Endometrium (tissue), 2 donors: ENCODE measurements around the gene KCNQ5.

ENCODE experiments used
- FAIRE-seq: peaks from 2 replicates; lab custom pipeline; 2012; peaks lifted over from hg19 to GRCh38; lab: Jason Lieb, UNC
- donor health status: control.
- donor health status: control.

The KCNQ5 gene

DNA sequence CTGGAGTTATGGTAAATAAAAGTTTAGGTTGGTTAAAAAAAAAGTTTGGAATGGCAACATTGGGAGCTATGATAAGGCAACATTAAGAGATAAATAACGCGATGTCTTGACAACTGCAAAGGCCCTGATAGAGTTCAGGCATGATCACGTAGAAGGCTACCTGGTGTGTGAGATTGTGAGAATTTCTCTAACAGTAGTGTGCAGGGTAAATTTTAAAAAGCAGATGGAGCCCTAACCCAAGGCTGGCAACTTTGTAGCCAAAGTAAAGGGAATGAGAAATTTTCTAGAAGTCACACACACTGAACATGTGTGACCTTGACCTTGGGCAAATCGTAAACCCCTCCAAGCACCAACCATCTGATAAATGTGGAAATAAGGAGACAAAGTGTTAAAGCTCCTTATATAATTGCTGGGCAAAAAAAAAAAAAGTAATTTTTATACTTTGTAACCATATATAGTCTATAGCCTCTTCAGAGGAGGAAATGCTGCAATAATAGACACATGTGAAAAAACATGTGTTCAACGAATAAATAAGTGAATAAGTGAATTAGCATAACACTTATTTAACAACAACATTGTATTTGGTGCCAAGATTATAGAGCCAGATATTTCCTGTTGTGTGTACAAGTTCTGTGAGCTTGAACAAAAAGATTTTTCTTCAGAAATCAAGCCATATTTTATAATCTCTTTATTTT is 18.2 kb downstream of the KCNQ5 start:
- FAIRE-seq, result no peak

DNA sequence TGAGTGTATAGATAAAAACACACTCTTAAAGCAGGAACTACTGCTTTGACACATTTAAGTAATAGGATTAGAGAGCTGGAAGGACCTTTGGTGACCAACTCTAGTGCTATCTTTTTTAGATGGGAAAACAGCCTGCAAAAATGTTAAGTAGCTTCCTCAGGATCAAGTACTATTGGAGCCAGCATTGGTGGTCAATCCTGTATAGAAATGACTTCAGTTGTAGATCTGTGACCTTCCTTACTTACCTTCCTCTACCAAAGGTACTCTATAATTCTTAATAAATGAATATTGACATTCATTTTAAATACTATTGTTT is 18.7 kb downstream of the KCNQ5 start:
- no peak for FAIRE-seq

DNA sequence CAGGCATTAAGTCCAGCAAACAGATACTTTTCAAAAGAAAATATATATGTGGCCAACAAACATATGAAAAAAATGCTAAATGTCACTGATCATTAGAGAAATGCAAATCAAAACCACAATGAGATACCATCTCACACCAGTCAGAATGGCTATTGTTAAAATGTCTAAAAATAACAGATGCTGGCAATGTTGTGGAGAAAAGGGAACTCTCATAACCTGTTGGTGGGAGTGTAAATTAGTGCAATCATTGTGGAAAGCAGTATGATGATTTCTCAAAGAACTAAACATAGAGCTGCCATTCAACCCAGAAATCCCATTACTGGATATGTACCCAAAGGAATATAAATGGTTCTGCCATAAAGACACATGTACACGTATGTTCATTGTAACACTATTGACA is 20.6 kb downstream of the KCNQ5 start:
- FAIRE-seq, result no peak

DNA sequence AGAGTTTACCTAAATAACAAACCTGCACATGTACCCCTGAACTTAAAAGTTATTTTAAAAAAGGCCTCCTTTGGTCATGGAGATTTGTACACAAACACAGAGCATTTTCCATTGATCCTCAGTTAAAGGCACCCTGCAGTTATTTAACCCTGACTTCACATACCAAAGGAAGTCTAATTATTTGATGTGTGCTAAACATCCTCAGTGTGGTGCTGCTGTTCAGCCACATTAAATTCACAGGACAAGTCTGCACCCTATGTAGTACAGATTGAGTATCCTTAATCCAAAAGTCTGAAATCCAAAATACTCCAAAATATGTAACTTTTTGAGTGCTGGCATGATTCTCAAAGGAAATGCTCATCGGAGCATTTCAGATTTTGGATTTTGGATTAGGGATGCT is 21.4 kb downstream of the KCNQ5 start:
- FAIRE-seq, result no peak

DNA sequence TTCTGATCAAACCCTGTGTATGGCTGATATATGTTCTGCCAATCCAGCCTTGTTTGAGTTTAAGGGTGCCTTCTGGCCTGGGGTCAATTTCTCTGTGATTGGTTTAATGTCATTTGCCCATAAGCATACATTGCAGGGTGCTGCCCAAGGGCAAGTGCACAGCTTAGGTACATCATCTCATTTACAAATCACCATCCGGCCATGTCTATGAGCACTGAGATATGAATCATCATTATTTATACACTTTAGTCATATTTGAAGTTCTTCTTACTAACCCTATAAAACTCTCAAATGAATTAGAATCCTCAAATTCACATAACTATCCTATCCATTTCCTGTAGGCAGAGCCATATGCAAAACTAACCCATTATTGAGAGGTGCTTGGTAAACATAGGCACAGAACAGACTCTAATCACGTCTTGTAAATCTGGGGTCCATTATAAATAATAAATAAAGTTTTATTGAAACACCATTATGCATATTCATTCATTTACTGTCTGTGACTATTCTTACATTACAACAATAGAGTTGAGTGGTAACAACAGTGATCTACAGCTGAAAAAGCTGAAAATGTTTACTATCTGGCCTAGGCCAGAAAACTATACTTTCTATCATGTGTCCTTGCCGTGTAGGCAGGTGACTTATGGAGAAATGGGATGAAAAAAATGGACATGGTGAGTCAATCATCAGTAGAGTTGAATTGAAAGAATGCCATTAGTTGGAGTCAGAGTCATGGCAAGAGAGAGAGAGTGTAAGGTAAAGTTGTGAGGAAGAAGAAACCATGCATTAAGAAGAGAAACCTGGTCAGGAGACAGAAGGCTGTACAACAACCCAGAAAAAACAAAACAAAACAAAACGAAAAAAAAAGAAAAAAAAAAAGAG is 25.0 kb downstream of the KCNQ5 start:
- no peak for FAIRE-seq

DNA sequence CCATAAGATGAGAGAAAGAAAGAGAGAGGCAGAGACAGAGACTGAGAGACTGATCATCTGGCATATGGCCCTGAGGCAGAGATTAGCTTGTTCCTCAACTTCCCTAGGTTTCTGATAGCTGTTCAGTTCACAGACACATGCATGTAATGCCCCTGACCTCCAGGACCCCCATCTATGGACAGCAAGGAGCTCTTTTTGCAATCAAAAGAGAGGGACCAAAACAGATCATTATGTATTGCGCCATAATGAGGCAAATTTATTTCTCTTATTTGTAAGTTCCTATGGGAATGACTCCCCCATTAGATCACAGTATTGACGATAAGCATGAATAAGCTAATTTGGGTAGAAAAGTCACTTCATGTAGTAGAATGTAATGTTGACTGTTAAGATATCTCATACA is 25.6 kb downstream of the KCNQ5 start:
- no peak for FAIRE-seq

DNA sequence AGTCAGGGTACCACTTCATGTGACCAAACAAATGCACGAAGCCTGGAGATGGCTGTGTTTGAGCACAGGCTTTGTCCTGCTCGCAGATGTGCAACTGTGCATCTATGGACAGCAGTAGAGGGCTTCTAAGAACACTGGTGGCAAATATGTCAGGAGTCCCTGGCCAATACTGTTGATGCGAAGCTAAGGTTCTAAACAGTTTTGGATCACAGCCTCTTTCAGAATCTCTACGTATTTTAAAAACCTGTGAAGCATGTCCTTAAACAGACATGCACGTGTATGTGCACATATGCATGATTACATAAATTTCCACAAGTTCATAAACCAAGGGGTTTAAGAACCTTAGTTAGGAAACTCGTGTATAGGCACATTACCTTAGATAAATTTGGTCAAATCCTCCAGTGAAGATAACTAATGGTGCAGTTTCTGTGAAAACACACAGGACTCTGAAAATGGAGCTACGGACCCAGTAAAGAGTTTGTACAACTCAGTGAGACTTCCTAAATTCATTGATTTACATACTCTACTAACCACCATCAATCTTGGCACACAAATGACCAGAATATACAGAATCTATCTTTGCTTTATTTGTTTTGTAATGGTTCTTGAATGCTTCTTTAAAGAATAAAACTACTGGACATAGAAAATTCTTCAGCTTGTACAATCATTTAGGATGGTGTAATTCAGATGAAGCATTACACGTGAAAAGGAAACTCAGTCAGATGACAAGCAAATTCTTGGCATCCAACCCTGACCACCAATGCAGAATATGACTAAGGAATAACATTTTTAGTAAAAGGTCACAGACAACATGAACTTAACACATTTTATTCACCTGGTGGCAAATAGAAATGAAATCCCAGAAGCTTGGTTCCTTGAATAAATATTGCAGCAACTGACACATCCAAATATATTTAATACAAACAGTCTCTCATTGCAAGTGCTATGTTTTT is 27.4 kb downstream of the KCNQ5 start:
- FAIRE-seq, result no peak

DNA sequence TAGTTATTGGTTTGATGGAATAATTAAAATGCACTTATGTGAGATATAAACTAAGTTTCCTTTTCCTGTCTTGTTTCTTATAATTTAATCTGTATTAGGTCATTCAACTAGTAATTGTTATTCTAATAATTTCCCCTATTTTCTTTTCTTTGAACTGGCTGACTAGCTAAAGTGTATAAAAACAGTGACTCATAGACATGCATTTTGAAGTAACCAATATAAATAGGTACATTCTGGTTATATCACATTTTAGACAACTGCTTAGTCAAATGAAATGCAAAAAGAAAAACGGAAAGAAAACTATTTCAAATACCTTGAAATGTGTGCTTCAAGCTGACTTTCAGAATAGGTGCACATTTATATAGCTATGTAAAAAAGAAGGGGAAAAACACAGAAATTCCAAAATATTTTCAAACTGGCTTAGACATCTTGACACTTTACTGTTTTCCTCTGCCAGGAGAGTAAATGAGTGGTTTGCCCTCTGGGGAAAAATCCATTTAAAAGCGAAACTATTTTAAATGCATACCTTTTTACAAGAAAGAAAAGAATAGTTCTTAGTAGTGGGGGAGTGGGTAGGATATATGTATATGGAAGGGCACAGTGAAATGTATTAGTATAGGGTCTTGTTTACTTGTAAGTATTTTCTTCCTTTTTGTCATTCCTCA is 28.3 kb downstream of the KCNQ5 start:
- no peak for FAIRE-seq

DNA sequence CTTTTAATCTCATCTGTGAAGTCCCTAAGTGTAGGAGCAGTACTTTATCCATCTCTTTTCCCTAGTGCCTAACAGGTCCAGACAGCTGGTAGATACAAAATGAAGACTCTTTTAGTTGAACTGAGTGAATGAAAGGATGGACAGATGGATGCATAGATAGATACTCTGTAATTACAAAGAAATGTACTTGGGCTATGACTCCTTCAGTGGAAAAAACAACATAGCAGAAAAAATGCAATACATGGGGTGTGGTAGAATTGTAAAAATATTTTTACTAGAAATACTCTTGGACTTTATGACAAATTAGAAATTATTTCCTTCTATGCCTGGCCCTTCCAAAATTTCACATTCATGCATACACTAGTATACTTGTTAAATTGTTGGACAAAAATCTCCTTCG is 29.3 kb downstream of the KCNQ5 start:
- FAIRE-seq, result no peak

DNA sequence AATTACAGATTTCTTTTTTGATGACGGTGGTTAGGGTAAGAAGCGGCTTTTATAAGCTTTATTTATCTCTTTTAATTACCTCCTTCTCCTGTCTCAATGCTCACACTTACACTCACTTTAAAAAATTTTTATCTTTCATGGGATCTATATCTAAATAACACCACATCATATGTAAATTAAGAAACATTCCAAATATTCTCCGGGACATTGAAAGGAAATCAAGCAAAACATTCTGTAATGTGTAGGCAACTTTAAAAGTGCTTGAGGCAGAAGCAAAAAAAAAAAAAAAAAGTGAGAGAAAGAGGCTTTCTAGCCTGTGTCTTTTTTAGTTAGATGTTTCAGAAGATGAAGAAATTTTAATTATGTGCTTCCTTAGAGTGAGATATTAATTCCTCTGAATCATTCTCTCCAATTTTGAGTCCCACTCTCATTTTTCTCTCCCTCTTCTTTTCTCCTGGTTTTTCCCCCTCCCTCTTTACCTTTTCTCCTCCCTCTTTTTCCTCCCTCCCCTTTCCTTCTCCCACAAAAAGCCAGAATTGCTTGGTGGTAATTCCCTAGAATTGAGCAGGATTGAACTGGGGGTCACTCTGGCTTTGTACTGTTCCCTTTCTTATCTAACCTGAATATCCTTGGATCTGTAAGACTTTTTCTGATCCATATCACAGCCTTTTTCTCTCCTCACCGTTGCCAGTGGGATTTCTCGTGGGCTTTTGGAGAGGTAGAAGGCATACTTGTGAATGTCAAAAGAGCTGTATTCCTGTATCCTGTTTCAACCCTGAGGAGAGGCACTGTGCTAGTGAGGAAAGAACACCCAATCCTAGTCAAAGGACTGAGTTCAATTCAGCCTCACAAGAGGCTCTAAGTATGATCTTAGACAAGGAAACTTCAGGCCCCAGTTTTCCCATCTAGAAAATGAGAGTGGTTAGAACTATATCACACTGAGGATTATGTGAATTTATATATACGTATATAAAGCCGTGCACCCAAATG is 30.4 kb downstream of the KCNQ5 start:
- FAIRE-seq, result no peak

DNA sequence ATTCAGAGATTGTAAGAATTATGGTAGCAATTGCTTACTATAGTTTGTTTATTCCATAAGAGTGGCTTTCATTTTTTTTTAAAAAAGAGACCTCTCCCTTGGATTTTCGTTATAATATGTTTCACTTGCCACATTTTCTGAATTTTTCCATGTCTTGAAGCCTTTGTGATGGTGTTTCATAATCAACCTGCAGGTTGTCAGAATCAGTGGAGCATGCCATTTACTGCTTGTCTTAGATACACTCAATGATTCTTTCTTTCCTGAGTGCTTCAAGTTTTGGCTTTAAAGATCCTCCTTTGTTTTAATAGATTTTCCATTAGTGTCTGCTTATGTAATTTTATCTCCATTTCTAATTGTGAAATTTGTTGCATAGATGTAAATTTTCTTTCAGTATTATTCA is 31.2 kb downstream of the KCNQ5 start:
- FAIRE-seq, result no peak

DNA sequence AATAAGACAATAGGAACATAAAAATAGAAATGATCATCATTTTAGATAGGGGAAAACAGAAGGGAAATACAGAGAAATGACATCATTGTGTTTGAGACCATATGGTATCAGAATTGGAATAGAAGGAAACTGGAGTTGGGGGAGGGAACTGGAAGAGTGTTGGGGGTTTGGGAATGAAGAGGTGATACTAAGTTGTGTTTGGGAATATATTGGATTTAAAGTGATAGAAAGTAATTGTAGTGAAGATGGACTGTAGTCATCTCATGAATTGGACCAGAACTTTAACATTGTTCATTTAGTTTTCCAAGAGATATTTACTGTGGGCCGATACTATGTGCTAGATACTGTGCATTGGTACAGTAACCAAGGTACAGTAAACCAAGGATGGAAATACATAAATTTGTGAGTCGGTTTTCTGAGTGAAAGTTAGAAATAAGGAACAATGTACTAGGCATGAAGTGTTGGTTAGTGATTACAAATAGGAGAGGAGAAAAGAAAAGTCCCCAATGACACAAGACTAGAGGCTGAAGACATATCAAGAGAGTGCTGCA is 32.3 kb downstream of the KCNQ5 start:
- FAIRE-seq, result no peak

DNA sequence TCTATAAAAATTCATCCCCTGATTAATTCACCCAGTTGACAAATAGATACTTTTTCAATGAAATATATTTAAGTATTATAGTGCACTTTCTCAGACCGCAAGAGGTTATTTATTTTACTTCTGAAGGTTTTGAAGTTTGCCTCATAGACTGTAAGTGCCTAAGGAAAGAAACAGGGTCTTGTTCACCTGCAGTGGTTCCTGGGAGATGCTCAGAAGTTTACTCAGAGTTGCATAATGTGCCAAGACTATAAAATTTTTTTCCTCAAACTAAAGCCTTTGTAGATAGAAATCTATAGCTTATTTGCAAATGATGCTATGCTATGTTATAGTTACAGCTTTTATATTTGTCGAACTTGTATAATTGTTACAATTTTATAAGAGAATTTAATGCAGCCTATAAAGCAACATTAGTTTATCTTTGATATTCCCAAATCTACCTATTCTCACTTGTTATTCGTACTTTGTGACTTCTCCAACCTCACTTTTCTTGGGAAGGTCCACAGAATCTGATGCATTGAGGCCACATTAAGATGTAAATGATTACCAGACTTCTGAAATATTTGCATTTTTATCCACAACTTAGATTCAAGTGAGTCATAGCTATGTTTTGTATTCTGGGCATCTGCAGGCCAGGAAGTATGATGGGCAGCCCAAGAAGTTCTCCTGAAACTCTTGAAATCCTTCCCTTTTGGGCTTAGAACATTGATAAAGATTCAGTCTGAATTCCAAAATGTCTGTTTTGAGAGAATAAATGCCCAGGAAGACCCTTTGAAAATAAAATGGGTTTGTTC is 35.7 kb downstream of the KCNQ5 start:
- no peak for FAIRE-seq

DNA sequence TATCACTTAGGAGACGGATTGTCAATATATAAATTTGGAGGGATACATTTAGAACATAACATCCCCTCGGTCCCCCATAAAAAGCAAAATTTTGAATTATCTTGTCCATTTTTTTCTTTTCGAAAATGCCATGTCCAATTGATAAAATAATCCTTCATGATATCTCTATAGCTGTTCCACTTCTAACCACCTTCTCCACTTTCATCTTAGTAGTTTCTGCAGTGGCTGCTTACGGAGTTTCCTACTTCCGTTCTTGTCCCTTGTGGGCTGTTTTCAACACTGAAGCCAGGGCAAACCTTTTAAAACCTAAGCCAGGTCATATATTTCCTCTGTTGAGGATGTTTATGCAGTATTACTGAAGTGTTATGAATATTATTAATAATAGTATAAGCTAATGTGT is 37.9 kb downstream of the KCNQ5 start:
- FAIRE-seq, result no peak

DNA sequence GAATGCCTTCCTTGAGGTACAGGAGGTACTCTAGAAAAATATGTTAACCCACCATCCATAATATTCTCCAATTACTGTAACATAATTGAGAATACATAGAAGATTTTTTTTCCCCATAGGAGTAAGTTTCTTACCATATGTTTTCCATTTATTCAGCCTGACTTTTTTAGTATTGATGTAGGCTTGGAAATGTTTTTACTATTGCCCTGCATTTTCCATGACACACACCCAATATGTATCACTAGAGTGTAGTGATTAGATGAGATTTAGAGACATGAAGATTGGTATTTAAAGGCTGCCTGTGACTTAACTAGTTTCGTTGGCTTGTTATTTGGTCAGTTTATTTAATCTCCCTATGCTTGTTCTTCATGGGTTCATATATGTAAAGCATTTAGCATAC is 39.5 kb downstream of the KCNQ5 start:
- no peak for FAIRE-seq

DNA sequence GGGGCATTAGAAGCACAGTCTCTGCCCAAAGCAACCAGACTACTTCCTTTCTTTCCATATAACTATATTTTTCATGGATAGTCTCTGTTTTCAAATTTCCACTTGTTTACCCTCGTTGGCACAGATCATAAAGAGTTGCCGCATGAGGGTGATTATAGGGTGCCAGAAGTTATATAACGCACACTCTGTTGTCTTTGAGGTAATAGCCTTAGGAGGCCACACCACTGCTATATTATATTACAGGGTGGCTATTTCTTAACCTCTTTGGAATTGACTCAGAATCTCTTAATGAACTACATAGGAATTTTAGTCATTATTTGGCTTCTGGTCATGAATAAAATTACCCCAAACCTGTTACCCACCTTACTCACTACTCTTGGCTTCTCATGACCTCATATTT is 43.7 kb downstream of the KCNQ5 start:
- FAIRE-seq, result no peak

DNA sequence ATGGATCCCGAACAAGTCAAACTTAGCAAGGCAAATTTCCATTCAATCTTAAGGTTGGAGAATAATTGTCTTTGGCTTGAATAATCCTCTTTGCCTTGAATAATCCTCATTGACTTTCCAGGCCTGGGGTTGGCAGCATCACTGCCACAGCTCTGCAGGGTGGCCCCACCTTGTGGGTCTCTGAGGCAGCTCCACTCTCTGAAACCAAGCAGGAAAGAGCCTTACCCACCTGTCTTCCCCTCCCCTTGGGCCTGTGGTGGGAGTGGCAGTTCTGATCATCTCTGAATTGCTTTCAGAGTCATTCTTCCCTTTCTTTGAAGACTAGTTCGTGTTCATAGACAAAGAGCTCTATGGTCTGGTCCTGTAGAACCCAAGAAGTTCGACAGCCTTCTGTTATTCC is 47.5 kb downstream of the KCNQ5 start:
- no peak for FAIRE-seq

DNA sequence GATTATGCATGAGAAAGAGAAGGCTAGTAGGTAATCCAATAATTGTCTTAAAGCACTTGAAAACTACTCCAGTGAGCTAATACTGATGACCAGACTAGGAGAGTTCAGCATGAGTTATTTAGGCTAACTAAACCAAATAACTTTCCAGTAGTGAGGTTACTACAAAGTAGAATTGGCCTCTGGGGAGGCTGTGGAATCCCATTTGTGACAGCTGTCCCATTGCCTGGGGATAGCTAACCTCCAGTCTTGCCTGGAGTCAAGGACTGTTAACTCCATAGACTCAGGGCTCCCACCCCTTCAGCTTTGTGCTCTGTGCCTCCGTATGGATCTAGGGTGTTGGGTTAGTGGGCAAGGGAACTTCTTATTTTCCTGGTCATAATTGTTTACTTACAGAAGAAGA is 51.0 kb downstream of the KCNQ5 start:
- no peak for FAIRE-seq

DNA sequence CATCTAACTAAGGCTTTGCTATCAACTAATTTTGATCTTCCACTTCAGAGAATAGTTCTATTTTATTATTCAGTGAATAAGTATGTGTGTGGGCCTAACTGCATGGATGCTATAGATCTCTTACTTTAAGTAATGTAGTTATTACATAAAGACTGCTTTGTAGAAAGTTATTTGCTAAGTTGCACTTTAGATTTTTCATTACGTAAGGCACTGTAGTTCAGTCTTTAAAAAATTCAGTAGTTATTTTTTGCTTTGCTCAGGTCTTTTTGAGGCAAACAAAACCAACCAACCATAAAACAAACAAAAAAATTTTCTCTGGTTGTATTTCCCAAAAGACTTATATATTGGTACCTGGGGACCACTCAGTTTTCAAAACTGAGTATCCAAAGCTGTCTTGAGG is 53.0 kb downstream of the KCNQ5 start:
- FAIRE-seq, result no peak

DNA sequence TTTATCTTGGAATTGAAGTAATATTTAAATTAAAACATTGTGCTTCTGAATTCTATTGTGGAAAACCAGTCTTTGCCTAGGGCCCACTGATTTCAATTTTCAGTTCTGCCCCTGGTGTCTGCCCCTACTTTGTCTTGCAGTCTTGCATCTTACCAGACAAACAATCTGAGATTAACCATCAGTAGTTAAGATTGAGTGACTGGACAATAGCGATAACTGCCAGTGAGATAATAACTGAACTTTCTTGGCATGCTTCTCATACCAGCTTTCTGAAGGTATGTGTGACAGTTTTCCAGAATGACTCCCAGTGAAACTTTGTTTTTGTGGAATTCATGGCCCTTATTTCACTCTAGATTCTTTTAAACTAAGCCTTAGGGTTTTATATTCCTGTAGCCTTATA is 53.5 kb downstream of the KCNQ5 start:
- FAIRE-seq, result no peak
